GM12873 (cell line): ENCODE measurements around the gene HMCN2.

Experiments
- CTCF ChIP-seq: IDR thresholded peaks from 2 replicates; pipeline ENCODE4 v1.5.1; 2012; ENCODE audit warnings: low read depth, mild to moderate bottlenecking, moderate library complexity, low read length, control low read depth; ENCODE audit not compliant: insufficient read depth; ENCODE audit errors: missing control alignments

The HMCN2 gene

DNA sequence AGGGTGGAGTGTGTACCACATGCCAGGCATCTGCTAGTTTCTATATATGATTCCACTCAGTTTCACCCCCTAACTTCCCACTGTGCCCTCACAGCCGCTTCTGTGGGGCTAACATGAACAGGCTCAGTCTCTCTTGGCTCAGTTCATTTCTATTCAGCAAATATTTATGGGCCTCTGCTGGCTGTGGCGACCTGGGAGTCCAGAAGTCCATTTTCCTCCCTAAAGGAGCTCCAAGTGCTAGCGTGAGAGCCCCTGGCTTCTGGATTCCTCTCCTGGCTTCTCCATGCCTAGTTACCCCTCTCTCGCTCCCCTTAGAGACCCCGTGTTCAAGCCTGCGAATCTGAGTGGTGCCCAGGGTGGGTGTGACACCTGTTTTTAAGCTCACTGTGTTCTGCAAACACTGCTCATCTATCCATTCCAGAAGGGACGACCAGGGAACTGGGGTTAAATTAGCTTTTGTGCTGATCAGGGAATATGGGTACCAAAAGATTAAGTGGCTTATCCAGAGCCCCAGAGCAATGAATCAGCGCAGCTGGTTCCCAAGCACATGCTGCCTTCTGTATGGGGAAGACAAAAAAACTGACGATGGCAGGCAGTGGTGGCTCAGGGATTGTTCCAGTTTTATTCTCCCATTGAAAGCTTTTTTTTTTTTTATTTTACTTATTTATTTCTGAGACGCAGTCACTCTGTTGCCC is 57.6 kb downstream of the HMCN2 start:
- no peak for TF ChIP-seq CTCF

DNA sequence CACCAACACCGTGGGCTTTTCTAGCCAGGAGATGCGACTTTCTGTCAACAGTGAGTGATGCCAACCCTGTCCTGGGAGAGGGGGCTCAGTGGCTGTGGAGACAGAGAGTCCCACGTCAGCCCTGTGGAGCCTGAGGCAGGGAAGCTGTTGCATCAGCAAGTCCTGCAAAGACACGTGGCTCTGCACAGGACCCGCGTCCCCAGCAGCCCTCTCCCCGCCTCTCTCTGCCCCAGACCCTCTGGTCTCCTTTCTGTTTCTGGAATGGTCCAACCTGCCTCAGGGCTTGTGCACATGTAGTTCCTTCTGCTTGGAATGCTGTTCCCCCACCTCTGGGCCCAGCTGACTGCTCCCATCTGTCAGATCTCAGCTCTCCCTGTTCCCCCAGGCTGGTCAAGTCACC is 60.4 kb downstream of the HMCN2 start:
- no peak for TF ChIP-seq CTCF

GRCh38 chr9:130327070-130327780 is 61.7 kb downstream of the HMCN2 start:
- peak; percentile 52 for TF ChIP-seq CTCF

- no peak for TF ChIP-seq CTCF
These were observed 62.3 kb downstream of the HMCN2 start for GRCh38 chr9:130327781-130328348.

DNA sequence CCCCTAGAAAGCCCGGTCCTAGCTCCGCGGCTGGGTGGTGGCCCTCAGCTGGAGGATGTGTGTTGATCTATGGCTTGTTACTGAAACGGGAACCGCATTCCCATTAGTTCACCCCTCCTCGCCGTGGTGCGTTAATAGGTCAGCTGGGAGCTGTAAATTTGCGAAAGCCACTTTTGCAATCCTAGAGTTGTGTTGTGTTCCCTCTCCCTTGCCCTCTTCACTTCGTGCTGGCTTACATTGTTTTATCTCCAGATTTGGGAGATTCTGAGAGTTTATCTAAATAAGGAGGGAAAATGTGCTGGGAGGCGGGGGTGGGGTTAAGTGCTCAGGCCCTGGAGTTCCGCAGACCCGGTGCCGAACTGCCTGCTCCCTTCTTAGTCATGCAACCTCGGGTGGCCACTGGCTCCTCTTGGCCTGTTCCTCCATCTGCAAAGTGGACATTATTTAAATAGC is 62.8 kb downstream of the HMCN2 start:
- TF ChIP-seq CTCF, result no peak

DNA sequence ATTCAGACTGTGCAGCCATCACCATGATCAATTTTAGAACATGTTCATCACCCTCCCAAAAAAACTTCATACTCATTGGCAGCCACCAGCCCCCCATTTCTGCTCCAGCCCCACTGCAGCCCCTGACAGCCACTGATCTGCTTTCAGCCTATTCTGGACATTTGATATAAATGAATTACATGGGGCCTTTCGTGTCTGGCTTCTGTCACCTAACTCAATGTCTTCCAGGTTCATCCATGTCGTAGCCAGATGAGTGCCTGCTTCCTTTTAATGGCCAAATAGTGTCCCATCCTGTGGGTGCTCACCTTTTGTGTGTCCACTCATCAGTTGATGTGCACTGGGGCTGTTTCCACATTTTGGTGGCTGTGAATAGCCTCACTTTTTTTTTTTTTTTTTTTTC is 63.5 kb downstream of the HMCN2 start:
- TF ChIP-seq CTCF, result no peak

- no peak for TF ChIP-seq CTCF
These were observed 64.8 kb downstream of the HMCN2 start for GRCh38 chr9:130330202-130330862.
